Gastroesophageal sphincter (tissue), 3 donors: ENCODE data around the gene PPTC7.

Experiments used
- CTCF ChIP-seq, 4 experiments: fragments of 200-600 bp in 2 of 4; fragments of 450-650 bp in 2 of 4; sonication (generic) in 1 of 4; IDR thresholded peaks; one replicate each; pipeline ENCODE4 v1.5.1; 2017 to 2019; ENCODE audit warnings: antibody characterized with exemption in 4 of 4, mild to moderate bottlenecking in 2 of 4, moderate library complexity in 2 of 4
- EP300 ChIP-seq: sonication (generic); formaldehyde crosslinking; IDR thresholded peaks from one replicate; pipeline ENCODE4 v1.6.1; 2017; ENCODE audit warnings: antibody characterized with exemption, mild to moderate bottlenecking
- POLR2A ChIP-seq, 2 donors: fragments of 450-650 bp; IDR thresholded peaks; one replicate each; pipeline ENCODE4 v1.6.1; 2017; ENCODE audit warnings: antibody characterized with exemption in 2 of 2, mild to moderate bottlenecking in 2 of 2, moderate library complexity in 1 of 2
- POLR2AphosphoS5 ChIP-seq: sonication (generic); formaldehyde crosslinking; IDR thresholded peaks from one replicate; pipeline ENCODE4 v1.6.1; 2017; ENCODE audit warnings: antibody characterized with exemption

GRCh38 chr12:110557300-110557699 is 25.8 kb downstream of the PPTC7 start:
- no peak for TF ChIP-seq POLR2A (IDR thresholded peaks at IDR 0.05)
- no peak for TF ChIP-seq CTCF (IDR thresholded peaks at IDR 0.05)
- TF ChIP-seq POLR2AphosphoS5: no peak
- no peak for TF ChIP-seq EP300
